ENCODE measurements around the gene FBRSL1.

FBRSL1 gene

GRCh38 chr12:132517740-132518100, 27.8 kb downstream of the FBRSL1 start:
- no peak for DNase-seq (ENCODE audit: low read depth, low spot score)
- TF ChIP-seq CTCF (IDR thresholded peaks at IDR 0.05; ENCODE audit: insufficient read depth, low read length, missing control alignments): no peak
- H3K4me3 ChIP-seq (ENCODE audit: low read depth, low read length): no peak overlapping the region
- ChIA-PET CTCF (interaction anchor here (1.2 kb wide), 1 partner anchor 9 kb away, joined by 3 read pairs; no protein-coding TSS in a partner anchor), POLR2A (no interaction called here)

DNA sequence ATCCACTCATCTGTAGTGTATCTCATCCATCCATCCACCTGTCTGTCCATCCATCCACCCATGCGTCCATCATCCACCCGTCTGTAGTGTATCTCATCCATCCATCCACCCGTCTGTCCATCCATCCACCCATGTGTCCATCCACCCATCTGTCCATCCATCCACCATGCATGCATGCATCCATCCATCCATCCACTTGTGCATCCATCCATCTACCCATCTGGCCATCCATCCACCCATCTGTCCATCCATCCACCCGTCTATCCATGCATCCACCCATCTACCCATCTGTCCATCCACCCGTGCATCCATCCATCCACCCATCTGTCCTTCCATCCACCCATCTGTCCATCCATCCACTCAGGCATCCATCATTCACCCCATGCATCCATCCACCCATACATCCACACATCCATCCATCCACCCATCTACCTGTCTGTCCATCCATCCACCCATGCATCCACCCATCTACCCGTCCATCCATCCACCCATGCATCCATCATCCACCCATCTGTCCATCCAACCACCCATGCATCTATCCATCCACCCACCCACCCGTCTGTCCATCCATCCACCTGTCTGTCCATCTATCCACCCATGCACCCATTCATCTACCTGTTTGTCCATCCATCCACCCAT, 28.5 kb downstream of the FBRSL1 start:
- no peak for TF ChIP-seq CTCF (IDR thresholded peaks at IDR 0.05; ENCODE audit: insufficient read depth, low read length, missing control alignments)
- ChIA-PET CTCF (interaction anchor here (1.2 kb wide), 1 partner anchor 8 kb away, joined by 3 read pairs; no protein-coding TSS in a partner anchor), POLR2A (no interaction called here)
- DNase-seq (ENCODE audit: low read depth, low spot score): no peak
- no peak overlapping the region for H3K4me3 ChIP-seq (ENCODE audit: low read depth, low read length)

- TF ChIP-seq CTCF (IDR thresholded peaks at IDR 0.05; ENCODE audit: insufficient read depth, low read length, missing control alignments): no peak
Measured at GRCh38 chr12:132520421-132521199, 30.7 kb downstream of the FBRSL1 start.

DNA sequence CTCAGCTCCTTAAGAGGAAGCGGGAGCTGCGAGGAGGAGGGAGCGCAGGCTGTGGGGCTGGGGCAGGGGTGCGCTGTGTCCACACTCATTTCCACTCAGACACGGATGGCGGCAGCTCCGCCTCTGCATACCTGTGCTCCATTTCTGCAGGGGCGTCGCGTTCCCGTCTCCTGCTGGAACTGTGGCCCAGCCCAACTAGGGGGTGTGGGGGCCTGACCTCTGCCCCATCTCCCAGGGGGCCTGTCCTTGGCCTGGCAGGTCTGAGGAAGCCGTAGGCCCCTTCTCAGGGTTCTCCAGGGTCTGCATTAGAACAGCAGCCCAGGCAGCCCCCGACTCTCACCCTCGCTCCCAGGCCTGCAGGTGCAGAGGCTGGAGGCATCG, 31.2 kb downstream of the FBRSL1 start:
- POLR2A ChIA-PET: no interaction called here
- no peak overlapping the region for H3K4me3 ChIP-seq (ENCODE audit: low read depth, low read length)
- CTCF ChIA-PET: interaction anchor here (1.0 to 1.1 kb wide), 2 partner anchors 107 to 368 kb away, joined by 4 to 6 read pairs; no protein-coding TSS in a partner anchor
- TF ChIP-seq CTCF (IDR thresholded peaks at IDR 0.05; ENCODE audit: insufficient read depth, low read length, missing control alignments): no peak
- DNase-seq (ENCODE audit: low read depth, low spot score): no peak

More at GRCh38 chr12:132520421-132521199, 30.7 kb downstream of the FBRSL1 start:
- no peak for DNase-seq (ENCODE audit: low read depth, low spot score)
- POLR2A ChIA-PET: no interaction called here
- no peak overlapping the region for H3K4me3 ChIP-seq (ENCODE audit: low read depth, low read length)
- CTCF ChIA-PET: interaction anchor here (1.0 to 1.5 kb wide), 3 partner anchors 40 to 367 kb away, joined by 3 to 6 read pairs (median 4); no protein-coding TSS in a partner anchor

GRCh38 chr12:132521712-132522292, 31.9 kb downstream of the FBRSL1 start:
- POLR2A ChIA-PET: no interaction called here
- no peak for DNase-seq (ENCODE audit: low read depth, low spot score)
- CTCF ChIA-PET: interaction anchor here (1.2 to 7.3 kb wide), 7 partner anchors 9 to 368 kb away, joined by 3 to 96 read pairs (median 11); no protein-coding TSS in a partner anchor
- TF ChIP-seq CTCF (IDR thresholded peaks at IDR 0.05; ENCODE audit: insufficient read depth, low read length, missing control alignments): no peak
- no peak overlapping the region for H3K4me3 ChIP-seq (ENCODE audit: low read depth, low read length)

Data from AG04449 (cell line).